ENCODE measurements around the gene SPATA2.

- TF ChIP-seq CTCF (IDR thresholded peaks at IDR 0.05; ENCODE audit: borderline replicate concordance, extremely low read depth, low read length, poor library complexity, severe bottlenecking) (peak; percentile 33), EZH2 (IDR thresholded peaks at IDR 0.05; ENCODE audit: borderline replicate concordance, low read depth, low read length, severe bottlenecking) (no peak)
Observed at GRCh38 chr20:49915118-49915379, 280 bp downstream of the SPATA2 start.

Measured in DND-41 (cell line).